DMS153 treated with DMSO at 0.1 percent for 48 hours (cell line): ENCODE data around the gene REEP6.
A peak's percentile ranks its signal among the peaks of the same experiment; 100 is the strongest.
"Not testable (repeated sequence)": the region's sequence is repeated elsewhere in the genome, so short reads cannot be mapped to it uniquely, and the experiment has no call there.

Source experiments
- DNase-seq: peaks from one replicate; lab custom pipeline; 2025; ENCODE audit not compliant: unreplicated experiment; lab: John Stamatoyannopoulos, UW

Gene REEP6

GRCh38 chr19:1505991-1506881, 15.3 kb downstream of the REEP6 start:
- DNase-seq, result no peak

GRCh38 chr19:1507192-1507660, 16.2 kb downstream of the REEP6 start:
- no peak for DNase-seq

GRCh38 chr19:1507763-1508506, 17.0 kb downstream of the REEP6 start:
- peak; percentile 67 for DNase-seq

- DNase-seq, result no peak
Measured at GRCh38 chr19:1508507-1508856, 17.5 kb downstream of the REEP6 start.

GRCh38 chr19:1509602-1510441, 18.8 kb downstream of the REEP6 start:
- no peak for DNase-seq

GRCh38 chr19:1510442-1510806, 19.4 kb downstream of the REEP6 start:
- DNase-seq, result no peak

- DNase-seq, result no peak
Measured at GRCh38 chr19:1510807-1511206, 19.8 kb downstream of the REEP6 start.

GRCh38 chr19:1511318-1512317, 20.6 kb downstream of the REEP6 start:
- DNase-seq, result no peak

GRCh38 chr19:1512671-1513498, 21.9 kb downstream of the REEP6 start, which contains the start of gene ADAMTSL5:
ADAMTSL5 (minus strand) TSS chr19:1513019; CDS start chr19:1510943, 2,076 bp downstream.
- DNase-seq, result no peak

- DNase-seq, result no peak
Measured at GRCh38 chr19:1513499-1514294, 22.7 kb downstream of the REEP6 start.

GRCh38 chr19:1514295-1514661, 23.3 kb downstream of the REEP6 start:
- DNase-seq, result no peak

- no peak for DNase-seq
Measured at GRCh38 chr19:1514986-1515721, 24.2 kb downstream of the REEP6 start.

- DNase-seq, result no peak
Measured at GRCh38 chr19:1516395-1516753, 25.4 kb downstream of the REEP6 start.

GRCh38 chr19:1518471-1518870, 27.5 kb downstream of the REEP6 start:
- DNase-seq, result no peak

- DNase-seq, result not testable (repeated sequence)
Measured at GRCh38 chr19:1519802-1520201, 28.8 kb downstream of the REEP6 start.

- DNase-seq, result no peak
Measured at GRCh38 chr19:1520203-1520780, 29.3 kb downstream of the REEP6 start.

GRCh38 chr19:1521636-1522035, 30.7 kb downstream of the REEP6 start:
- DNase-seq, result no peak
